A549 treated with dexamethasone at 1 μM for 4 hours (cell line): ENCODE measurements around the gene CPZ. TPM values are rescaled to one million over a fixed set of nuclear protein-coding genes. Genes with fewer than 3 reads are reported as not detected.

Experiments
- total RNA-seq: library from RNA; stranded (reverse); fragments of 200-300 nt; extraction: Qiagen RNA extraction; gene quantifications from 5 replicates; pipeline ENCODE4 v1.2.3, GENCODE V29; 2022

CPZ gene
- 0.11 to 0.40 TPM (median 0.26 TPM) in 5 replicates for total RNA-seq

DNA sequence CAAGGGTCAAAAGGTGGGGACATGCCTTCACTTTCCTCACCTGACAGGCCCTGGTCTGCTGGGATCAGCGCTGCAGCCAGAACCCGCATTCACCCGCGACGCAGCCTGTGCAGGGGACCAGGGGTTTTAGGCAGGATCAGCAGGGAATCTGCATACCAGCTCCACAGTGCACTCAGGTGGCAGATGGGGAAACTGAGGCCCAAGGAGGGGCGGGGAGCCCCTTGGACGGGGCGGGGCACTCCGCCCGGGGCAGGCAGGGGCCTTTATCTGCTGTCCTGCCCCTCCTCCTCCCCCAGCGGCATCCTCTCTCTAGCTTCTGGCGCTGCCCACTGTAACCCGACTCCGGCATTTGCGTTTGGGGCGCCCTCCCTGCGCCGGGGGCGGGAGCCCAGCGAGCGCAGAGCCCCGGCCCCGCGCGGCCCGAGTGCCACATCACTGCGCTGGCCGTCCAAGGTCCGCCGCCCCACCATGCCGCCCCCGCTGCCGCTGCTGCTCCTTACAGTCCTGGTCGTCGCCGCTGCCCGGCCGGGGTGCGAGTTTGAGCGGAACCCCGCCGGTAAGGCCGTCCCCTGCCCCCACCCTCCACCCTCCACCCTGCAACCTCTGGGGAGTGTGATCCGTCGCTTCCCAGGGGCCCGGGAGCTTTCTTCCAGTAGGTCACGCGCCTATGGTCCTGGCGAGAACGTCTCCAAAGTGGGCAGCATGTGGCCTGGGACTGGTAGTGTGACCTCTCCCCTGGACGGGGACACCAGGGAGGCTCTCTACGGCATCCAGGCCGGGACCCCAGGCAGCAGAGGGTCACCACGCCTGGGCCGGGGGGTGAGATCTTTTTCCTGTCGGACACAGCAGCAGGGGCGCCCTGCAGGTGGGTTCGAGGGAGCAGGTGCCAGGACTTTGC, at the start of gene CPZ:
Gene CPZ, plus strand, starts transcription at position 400 of the 898 bp plus-strand sequence. Its CDS starts 69 bp downstream, at position 469.

DNA sequence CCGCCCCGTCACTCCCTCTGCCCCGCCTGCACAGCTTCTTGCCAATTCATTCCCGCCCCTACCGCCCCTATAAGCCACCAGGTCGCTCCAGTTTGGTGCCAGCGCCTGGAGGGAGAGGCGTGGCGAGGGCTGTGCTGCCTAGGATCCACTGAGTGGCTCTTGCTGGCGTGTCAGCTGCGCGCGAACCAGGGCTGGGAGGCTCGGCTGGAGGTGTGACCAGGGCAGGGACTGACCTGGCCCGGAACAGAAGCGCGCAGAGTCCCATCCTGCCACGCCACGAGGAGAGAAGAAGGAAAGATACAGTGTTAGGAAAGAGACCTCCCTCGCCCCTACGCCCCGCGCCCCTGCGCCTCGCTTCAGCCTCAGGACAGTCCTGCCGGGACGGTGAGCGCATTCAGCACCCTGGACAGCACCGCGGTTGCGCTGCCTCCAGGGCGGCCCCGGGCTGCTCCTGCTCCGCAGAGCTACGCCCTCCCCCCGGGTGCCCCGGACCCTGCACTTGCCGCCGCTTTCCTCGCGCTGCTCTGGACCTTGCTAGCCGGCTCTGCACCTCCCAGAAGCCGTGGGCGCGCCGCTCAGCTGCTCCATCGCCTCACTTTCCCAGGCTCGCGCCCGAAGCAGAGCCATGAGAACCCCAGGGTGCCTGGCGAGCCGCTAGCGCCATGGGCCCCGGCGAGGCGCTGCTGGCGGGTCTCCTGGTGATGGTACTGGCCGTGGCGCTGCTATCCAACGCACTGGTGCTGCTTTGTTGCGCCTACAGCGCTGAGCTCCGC, 12.1 kb upstream of the CPZ start, which contains the start of gene GPR78:
Gene GPR78, plus strand, starts transcription at position 72 of the 773 bp plus-strand sequence. Its CDS starts 591 bp downstream, at position 663.

Other genes with a start within 250 kb of the CPZ start
- 8.9 to 10.2 TPM (median 9.9 TPM) in 5 replicates for gene ACOX3, start 152.0 kb upstream of the CPZ start, total RNA-seq
- gene TRMT44, start 152.0 kb upstream of the CPZ start, total RNA-seq, result 5.4 to 6.8 TPM (median 6.2 TPM) in 5 replicates
- gene GPR78, start 12.4 kb upstream of the CPZ start, total RNA-seq, result 0.09 TPM in 1 of 5 replicates, not detected in the others